ENCODE results near the gene PIH1D2.

GRCh38 chr11:112115386-112115785 is 41.6 kb upstream of the PIH1D2 start:
- TF ChIP-seq GLIS3 (CRISPR knock-in tag; IDR thresholded peaks at IDR 0.05) (no peak), SNAI2 (CRISPR knock-in tag; IDR thresholded peaks at IDR 0.05) (no peak), TOX (CRISPR knock-in tag; IDR thresholded peaks at IDR 0.05; ENCODE audit: borderline replicate concordance) (no peak), BACH2 (CRISPR knock-in tag; IDR thresholded peaks at IDR 0.05; ENCODE audit: borderline replicate concordance) (no peak), ZFP30 (CRISPR knock-in tag; IDR thresholded peaks at IDR 0.05) (no peak), ARNTL (CRISPR knock-in tag; IDR thresholded peaks at IDR 0.05; ENCODE audit: borderline replicate concordance, low read depth) (no peak), POU6F1 (CRISPR knock-in tag; IDR thresholded peaks at IDR 0.05; ENCODE audit: borderline replicate concordance, low read depth) (no peak)
- TF ChIP-seq, protein P1, sequence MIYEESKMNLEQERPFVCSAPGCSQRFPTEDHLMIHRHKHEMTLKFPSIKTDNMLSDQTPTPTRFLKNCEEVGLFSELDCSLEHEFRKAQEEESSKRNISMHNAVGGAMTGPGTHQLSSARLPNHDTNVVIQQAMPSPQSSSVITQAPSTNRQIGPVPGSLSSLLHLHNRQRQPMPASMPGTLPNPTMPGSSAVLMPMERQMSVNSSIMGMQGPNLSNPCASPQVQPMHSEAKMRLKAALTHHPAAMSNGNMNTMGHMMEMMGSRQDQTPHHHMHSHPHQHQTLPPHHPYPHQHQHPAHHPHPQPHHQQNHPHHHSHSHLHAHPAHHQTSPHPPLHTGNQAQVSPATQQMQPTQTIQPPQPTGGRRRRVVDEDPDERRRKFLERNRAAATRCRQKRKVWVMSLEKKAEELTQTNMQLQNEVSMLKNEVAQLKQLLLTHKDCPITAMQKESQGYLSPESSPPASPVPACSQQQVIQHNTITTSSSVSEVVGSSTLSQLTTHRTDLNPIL (CRISPR knock-in tag; IDR thresholded peaks at IDR 0.05; ENCODE audit: low read depth) = no peak

Measured in SK-N-SH treated with all-trans-retinoic acid at 6 μM for 48 hours (cell line).